ENCODE data around the gene TSPYL1. TPM values are rescaled to one million over a fixed set of nuclear protein-coding genes. Genes with fewer than 3 reads are reported as not detected.

Gene TSPYL1
- total and polyA plus RNA-seq, 9 of the 15 experiments (the other 6 are each of a cell fraction or from before 2014, with no cell fraction given): 23.1 to 56.8 (median 37.9) TPM

DNA sequence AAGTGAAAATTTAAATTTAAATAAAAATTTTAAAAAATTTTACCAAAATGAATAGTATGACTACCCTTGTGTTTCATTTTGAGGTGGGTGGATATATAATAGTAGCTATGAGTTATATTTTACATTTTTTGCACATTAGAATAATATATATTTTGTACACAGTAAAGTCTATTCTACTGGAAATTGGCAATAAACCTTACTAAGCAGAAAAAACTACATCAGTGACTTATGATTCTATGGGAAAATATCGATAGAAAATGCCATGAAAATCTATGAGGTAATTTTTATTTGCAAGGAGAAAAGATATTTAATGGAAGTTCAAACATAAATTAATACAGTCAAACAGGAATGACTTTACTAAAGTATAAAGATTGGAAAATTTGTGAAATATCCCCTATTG, 23.0 kb downstream of the TSPYL1 start:
- Histone ChIP-seq H3K4me1 (replicated peaks in 1 of 2; ENCODE audit: control insufficient read depth in 2 of 2, insufficient read depth in 2 of 2, low read length in 2 of 2) (peaks cover 6 to 8% of the 10 kb centered on the region in 2 experiments; a peak in 3 of 5 replicates), H3K4me3 (no peak overlapping the region), H2AFZ (ENCODE audit: low read depth, low read length) (no peak overlapping the region), H3K27ac (ENCODE audit: extremely low read depth, low read depth, low read length) (no peak overlapping the region), H3K9me1 (ENCODE audit: control insufficient read depth, insufficient read depth, low read length) (no peaks in the 10 kb centered on the region), H3K27me3 (ENCODE audit: control insufficient read depth in 2 of 2, insufficient read depth in 2 of 2, low read length in 2 of 2) (no peaks in the 10 kb centered on the region), H3K9ac (ENCODE audit: insufficient read depth in 1 of 2, low read depth in 2 of 2, low read length in 2 of 2) (no peak overlapping the region), H3K79me2 (ENCODE audit: control insufficient read depth, insufficient read depth, low read length) (peaks cover 32% of the 10 kb centered on the region), H4K20me1 (replicated peaks; ENCODE audit: control insufficient read depth, insufficient read depth, low read length) (no peaks in the 10 kb centered on the region), H3K36me3 (ENCODE audit: control insufficient read depth, insufficient read depth, low read length) (no peaks in the 10 kb centered on the region; the same call in 2 of the 3 replicates), H3K4me2 (ENCODE audit: insufficient read depth, low read length) (no peak overlapping the region), H3K9me3 (replicated peaks; ENCODE audit: control insufficient read depth, insufficient read depth, low read depth, low read length) (no peaks in the 10 kb centered on the region)
- in situ Hi-C loops (cut with MboI): no loop called here
- ChIA-PET POLR2A (interaction anchor here (3.7 kb wide), 1 partner anchor 11 kb away, joined by 22 read pairs; no protein-coding TSS in a partner anchor), CTCF (ENCODE audit: low intra/inter-chr PET ratio) (no interaction called here)
- no peak for ATAC-seq
- intact Hi-C loops (cut with micrococcal nuclease): no loop called here
- TF ChIP-seq, protein P1, sequence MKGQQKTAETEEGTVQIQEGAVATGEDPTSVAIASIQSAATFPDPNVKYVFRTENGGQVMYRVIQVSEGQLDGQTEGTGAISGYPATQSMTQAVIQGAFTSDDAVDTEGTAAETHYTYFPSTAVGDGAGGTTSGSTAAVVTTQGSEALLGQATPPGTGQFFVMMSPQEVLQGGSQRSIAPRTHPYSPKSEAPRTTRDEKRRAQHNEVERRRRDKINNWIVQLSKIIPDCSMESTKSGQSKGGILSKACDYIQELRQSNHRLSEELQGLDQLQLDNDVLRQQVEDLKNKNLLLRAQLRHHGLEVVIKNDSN (CRISPR knock-in tag; IDR thresholded peaks at IDR 0.05): no peak
- TF ChIP-seq ZNF408 (CRISPR knock-in tag; IDR thresholded peaks at IDR 0.05; ENCODE audit: low read depth): no peak
- TF ChIP-seq HNRNPL (IDR thresholded peaks at IDR 0.05; ENCODE audit: low read depth, low read length): no peak
- no peak for TF ChIP-seq ZNF77 (CRISPR knock-in tag; IDR thresholded peaks at IDR 0.05)
- peak; percentile 72 for TF ChIP-seq ZNF316 (IDR thresholded peaks at IDR 0.05)
- TF ChIP-seq TAF1 (IDR thresholded peaks at IDR 0.05; ENCODE audit: control insufficient read depth, extremely low read depth, insufficient read depth, low read length, severe bottlenecking): no peak
- TF ChIP-seq, protein P2, sequence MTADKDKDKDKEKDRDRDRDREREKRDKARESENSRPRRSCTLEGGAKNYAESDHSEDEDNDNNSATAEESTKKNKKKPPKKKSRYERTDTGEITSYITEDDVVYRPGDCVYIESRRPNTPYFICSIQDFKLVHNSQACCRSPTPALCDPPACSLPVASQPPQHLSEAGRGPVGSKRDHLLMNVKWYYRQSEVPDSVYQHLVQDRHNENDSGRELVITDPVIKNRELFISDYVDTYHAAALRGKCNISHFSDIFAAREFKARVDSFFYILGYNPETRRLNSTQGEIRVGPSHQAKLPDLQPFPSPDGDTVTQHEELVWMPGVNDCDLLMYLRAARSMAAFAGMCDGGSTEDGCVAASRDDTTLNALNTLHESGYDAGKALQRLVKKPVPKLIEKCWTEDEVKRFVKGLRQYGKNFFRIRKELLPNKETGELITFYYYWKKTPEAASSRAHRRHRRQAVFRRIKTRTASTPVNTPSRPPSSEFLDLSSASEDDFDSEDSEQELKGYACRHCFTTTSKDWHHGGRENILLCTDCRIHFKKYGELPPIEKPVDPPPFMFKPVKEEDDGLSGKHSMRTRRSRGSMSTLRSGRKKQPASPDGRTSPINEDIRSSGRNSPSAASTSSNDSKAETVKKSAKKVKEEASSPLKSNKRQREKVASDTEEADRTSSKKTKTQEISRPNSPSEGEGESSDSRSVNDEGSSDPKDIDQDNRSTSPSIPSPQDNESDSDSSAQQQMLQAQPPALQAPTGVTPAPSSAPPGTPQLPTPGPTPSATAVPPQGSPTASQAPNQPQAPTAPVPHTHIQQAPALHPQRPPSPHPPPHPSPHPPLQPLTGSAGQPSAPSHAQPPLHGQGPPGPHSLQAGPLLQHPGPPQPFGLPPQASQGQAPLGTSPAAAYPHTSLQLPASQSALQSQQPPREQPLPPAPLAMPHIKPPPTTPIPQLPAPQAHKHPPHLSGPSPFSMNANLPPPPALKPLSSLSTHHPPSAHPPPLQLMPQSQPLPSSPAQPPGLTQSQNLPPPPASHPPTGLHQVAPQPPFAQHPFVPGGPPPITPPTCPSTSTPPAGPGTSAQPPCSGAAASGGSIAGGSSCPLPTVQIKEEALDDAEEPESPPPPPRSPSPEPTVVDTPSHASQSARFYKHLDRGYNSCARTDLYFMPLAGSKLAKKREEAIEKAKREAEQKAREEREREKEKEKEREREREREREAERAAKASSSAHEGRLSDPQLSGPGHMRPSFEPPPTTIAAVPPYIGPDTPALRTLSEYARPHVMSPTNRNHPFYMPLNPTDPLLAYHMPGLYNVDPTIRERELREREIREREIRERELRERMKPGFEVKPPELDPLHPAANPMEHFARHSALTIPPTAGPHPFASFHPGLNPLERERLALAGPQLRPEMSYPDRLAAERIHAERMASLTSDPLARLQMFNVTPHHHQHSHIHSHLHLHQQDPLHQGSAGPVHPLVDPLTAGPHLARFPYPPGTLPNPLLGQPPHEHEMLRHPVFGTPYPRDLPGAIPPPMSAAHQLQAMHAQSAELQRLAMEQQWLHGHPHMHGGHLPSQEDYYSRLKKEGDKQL (CRISPR knock-in tag; IDR thresholded peaks at IDR 0.05; ENCODE audit: borderline replicate concordance): no peak
- 0 out of 4 replicates have a peak, but pooled peaks of 1 of the 2 experiments have one; percentile 7 for TF ChIP-seq NONO (IDR thresholded peaks at IDR 0.05; ENCODE audit: low read depth in 2 of 2, low read length in 1 of 2)
- TF ChIP-seq SMAD2 (IDR thresholded peaks at IDR 0.05; ENCODE audit: low read depth, low read length): no peak
- TF ChIP-seq MEF2A (IDR thresholded peaks at IDR 0.05; ENCODE audit: control insufficient read depth, low read depth, low read length): no peak
- no peak for TF ChIP-seq MCM7 (IDR thresholded peaks at IDR 0.05)
- no peak for TF ChIP-seq ZBTB7A (IDR thresholded peaks at IDR 0.05; ENCODE audit: borderline replicate concordance, control insufficient read depth, low read depth, low read length)
- no peak for FAIRE-seq
- no peak for DNase-seq (ENCODE audit: extremely low read depth in 1 of 4, low spot score in 3 of 4)
- 47% methylated on average over 1 of the region's 1 CpG for WGBS (ENCODE audit: insufficient coverage, low coverage, missing lambda C conversion rate)
- BruUV-seq (replicated peaks): no TSS peak

Measured in K562 (cell line).